HUDEP-2 (cell line): Measurements from ENCODE around the gene STAT5A.
"Not testable (repeated sequence)": the region's sequence is repeated elsewhere in the genome, so short reads cannot be mapped to it uniquely, and the experiment has no call there.

ENCODE experiments used
- DNase-seq, 76 experiments: peaks; one replicate each; lab custom pipeline; 2025; ENCODE audit not compliant: unreplicated experiment in 76 of 76; lab: John Stamatoyannopoulos, UW

STAT5A gene

GRCh38 chr17:42358434-42358833 lies 70.1 kb downstream of the STAT5A start:
- no peak for DNase-seq

DNA sequence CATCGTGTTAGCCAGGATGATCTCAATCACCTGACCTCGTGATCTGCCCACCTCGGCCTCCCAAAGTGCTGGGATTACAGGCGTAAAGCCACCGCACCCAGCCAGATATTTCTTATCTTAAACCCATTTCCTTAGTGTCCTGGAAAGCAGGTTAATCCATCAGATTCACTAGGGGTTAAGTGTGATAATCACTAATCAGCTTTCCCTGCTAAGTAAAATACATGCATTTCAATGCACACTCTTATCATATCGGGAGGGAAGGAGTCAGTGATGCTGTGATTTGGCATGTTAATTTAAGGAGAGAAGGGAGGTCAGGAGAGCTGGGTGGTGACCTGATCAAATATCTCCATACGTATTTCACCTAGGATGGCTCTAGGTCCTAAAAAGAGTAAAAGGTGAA lies 70.8 kb downstream of the STAT5A start:
- no peak for DNase-seq

DNA sequence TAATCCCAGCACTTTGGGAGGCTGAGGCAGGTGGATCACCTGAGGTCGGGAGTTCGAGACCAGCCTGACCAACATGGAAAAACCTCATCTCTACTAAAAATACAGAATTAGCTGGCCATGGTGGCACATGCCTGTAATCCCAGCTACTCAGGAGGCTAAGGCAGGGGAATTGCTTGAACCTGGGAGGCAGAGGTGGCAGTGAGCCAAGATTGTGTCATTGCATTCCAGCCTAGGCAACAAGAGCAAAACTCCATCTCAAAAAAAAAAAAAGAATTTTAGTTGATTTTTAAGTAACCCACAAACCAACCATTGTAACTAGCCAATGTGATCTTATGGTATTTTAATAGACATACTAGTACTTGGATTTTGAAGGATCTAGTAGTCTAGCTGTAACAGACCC lies 72.1 kb downstream of the STAT5A start:
- DNase-seq: not testable (repeated sequence)
